ENCODE measurements around the gene ADGRG6.

- TF ChIP-seq CTCF (IDR thresholded peaks at IDR 0.05) (no peak), POLR2A (IDR thresholded peaks at IDR 0.05) (no peak), EP300 (IDR thresholded peaks at IDR 0.05) (no peak)
Observed at GRCh38 chr6:142260748-142261147, 41.1 kb upstream of the ADGRG6 start.

Measured in upper lobe of left lung (tissue), 4 donors.